Right lobe of liver (tissue), 4 donors: Measurements from ENCODE around the gene LSM10.

Source experiments
- POLR2A ChIP-seq: fragments of 450-650 bp; IDR thresholded peaks from one replicate; pipeline ENCODE4 v1.6.1; 2017; ENCODE audit warnings: antibody characterized with exemption, mild to moderate bottlenecking
- TF ChIP-seq, protein P1 (sequence below), 4 donors: fragments of 200-600 bp in 3 of 4; fragments of 450-650 bp in 1 of 4; IDR thresholded peaks; one replicate each; pipeline versions ENCODE4 v1.5.1 to v1.8.0; 2016 to 2022; ENCODE audit warnings: antibody characterized with exemption in 4 of 4, mild to moderate bottlenecking in 2 of 4
- donor health status: DM: no; HTN: no; CAD: no.
- donor health status: DM: no; HTN: no; CAD: no.
- donor health status: DM: no; HTN: yes; CAD: no.

DNA sequence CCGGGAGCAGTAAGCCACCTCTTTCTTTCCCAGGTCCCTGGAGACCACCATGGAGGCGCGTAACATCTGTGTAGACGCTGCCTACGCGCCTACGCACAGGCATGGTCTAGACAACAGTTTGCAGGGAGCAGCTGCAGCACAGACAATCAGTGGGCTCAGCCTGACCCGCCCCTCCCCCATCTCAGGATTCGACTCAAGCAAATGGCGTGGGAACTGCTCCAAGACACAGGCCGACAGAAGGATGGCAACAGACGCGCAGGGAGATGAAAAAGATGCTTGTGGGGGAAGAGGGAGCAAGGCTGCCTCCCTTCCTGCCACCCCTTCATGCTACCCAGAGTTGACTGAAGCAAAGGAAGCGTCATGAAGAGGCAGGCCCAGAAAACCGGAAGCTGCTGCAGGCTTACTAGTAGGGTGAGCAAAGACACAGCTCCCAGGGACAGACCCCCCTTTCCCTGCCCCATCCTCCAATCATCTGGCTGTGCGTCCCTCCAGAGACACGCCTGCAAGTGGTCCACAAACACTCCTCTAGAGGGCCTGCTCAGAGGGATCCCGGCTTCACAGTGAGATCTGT lies 31.5 kb downstream of the LSM10 start:
- TF ChIP-seq, protein P1, sequence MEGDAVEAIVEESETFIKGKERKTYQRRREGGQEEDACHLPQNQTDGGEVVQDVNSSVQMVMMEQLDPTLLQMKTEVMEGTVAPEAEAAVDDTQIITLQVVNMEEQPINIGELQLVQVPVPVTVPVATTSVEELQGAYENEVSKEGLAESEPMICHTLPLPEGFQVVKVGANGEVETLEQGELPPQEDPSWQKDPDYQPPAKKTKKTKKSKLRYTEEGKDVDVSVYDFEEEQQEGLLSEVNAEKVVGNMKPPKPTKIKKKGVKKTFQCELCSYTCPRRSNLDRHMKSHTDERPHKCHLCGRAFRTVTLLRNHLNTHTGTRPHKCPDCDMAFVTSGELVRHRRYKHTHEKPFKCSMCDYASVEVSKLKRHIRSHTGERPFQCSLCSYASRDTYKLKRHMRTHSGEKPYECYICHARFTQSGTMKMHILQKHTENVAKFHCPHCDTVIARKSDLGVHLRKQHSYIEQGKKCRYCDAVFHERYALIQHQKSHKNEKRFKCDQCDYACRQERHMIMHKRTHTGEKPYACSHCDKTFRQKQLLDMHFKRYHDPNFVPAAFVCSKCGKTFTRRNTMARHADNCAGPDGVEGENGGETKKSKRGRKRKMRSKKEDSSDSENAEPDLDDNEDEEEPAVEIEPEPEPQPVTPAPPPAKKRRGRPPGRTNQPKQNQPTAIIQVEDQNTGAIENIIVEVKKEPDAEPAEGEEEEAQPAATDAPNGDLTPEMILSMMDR (IDR thresholded peaks at IDR 0.05), result no peak
- no peak for TF ChIP-seq POLR2A
